ENCODE data around the gene TBCD.

DNA sequence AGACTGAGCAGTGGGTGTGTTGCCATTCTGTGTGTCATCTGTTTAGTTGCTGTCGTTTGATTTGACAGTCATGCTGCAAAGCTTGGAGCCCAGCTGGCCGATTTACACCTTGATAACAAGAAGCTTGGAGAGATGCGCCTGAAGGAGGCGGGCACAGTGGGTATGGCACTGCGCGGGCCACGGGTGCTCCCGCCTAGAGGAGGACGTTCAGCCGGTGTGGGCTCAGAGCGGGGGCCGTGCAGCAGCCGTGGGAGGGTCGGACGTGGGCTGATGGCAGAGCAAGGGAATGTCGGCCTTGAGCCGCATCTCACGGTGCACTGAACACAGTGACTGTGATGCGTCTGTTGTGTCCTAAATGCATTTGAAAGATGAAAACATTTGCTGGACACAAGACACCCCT, 31.7 kb upstream of the TBCD start:
- no peak for TF ChIP-seq EZH2 (IDR thresholded peaks at IDR 0.05; ENCODE audit: borderline replicate concordance, insufficient read depth, low read length, poor library complexity, severe bottlenecking)
- TF ChIP-seq RAD21 (conservative IDR thresholded peaks at IDR 0.05): no peak
- TF ChIP-seq, protein P1, sequence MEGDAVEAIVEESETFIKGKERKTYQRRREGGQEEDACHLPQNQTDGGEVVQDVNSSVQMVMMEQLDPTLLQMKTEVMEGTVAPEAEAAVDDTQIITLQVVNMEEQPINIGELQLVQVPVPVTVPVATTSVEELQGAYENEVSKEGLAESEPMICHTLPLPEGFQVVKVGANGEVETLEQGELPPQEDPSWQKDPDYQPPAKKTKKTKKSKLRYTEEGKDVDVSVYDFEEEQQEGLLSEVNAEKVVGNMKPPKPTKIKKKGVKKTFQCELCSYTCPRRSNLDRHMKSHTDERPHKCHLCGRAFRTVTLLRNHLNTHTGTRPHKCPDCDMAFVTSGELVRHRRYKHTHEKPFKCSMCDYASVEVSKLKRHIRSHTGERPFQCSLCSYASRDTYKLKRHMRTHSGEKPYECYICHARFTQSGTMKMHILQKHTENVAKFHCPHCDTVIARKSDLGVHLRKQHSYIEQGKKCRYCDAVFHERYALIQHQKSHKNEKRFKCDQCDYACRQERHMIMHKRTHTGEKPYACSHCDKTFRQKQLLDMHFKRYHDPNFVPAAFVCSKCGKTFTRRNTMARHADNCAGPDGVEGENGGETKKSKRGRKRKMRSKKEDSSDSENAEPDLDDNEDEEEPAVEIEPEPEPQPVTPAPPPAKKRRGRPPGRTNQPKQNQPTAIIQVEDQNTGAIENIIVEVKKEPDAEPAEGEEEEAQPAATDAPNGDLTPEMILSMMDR (IDR thresholded peaks at IDR 0.05; ENCODE audit: poor library complexity, severe bottlenecking): no peak

Data from neural cell (in vitro differentiated cells).